ENCODE results near the gene ENGASE.

DNA sequence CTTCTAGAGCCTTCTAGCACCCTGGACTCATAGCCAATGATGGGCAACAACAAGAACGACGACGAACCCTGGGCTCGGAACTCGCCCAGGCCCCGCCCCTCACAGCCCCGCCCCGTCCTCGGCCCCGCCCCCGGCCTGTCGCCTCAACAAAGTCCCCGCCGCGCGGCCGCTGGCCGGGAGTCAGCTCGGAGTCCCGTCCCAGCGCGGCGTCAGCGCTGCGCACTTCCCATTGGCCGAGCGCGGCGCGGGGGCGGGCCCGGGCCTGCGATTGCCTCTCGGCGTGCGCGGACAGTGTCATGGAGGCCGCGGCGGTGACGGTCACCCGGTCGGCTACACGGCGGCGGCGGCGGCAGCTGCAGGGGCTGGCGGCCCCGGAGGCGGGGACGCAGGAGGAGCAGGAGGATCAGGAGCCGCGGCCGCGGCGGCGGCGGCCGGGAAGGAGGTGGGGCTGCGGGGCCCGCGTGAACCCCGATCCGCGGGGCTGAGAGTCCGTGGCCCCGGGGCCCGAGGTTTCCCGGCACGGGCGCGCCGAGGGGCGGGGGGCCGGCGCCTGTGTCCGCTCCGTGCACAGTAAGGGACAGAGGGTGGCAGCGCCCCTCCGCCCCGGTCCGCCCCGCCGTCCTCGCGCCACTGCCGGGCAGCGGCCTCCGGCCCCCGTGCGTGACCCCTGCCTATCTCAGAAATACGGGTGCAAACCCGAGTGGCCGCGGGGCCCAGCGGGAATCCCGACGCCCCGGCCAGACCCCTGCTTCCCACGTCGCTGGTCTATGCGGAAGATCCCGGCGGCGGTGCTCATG lies at the start of gene ENGASE:
- TF ChIP-seq POLR2A (IDR thresholded peaks at IDR 0.05): peak; percentile 63 to 72
- TF ChIP-seq, protein P1, sequence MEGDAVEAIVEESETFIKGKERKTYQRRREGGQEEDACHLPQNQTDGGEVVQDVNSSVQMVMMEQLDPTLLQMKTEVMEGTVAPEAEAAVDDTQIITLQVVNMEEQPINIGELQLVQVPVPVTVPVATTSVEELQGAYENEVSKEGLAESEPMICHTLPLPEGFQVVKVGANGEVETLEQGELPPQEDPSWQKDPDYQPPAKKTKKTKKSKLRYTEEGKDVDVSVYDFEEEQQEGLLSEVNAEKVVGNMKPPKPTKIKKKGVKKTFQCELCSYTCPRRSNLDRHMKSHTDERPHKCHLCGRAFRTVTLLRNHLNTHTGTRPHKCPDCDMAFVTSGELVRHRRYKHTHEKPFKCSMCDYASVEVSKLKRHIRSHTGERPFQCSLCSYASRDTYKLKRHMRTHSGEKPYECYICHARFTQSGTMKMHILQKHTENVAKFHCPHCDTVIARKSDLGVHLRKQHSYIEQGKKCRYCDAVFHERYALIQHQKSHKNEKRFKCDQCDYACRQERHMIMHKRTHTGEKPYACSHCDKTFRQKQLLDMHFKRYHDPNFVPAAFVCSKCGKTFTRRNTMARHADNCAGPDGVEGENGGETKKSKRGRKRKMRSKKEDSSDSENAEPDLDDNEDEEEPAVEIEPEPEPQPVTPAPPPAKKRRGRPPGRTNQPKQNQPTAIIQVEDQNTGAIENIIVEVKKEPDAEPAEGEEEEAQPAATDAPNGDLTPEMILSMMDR (IDR thresholded peaks at IDR 0.05): no peak

Data from Peyer's patch (tissue), 4 donors.